ENCODE data around the gene TRABD2A.

The TRABD2A gene

GRCh38 chr2:84815146-84815545, 65.7 kb downstream of the TRABD2A start:
- no peak for DNase-seq

GRCh38 chr2:84811839-84812431, 68.9 kb downstream of the TRABD2A start:
- DNase-seq, result no peak

GRCh38 chr2:84808279-84808678, 72.6 kb downstream of the TRABD2A start:
- DNase-seq, result no peak

GRCh38 chr2:84807063-84807485, 73.8 kb downstream of the TRABD2A start:
- DNase-seq, result no peak

- DNase-seq, result no peak
Observed at GRCh38 chr2:84805250-84805958, 75.5 kb downstream of the TRABD2A start.

GRCh38 chr2:84801811-84802210, 79.1 kb downstream of the TRABD2A start:
- no peak for DNase-seq

- DNase-seq, result no peak
Observed at GRCh38 chr2:84800194-84800805, 80.6 kb downstream of the TRABD2A start.

- no peak for DNase-seq
Observed at GRCh38 chr2:84799772-84800171, 81.1 kb downstream of the TRABD2A start.

- DNase-seq, result no peak
Observed at GRCh38 chr2:84797271-84797670, 83.6 kb downstream of the TRABD2A start.

- DNase-seq, result no peak
Observed at GRCh38 chr2:84796798-84797197, 84.1 kb downstream of the TRABD2A start.

GRCh38 chr2:84793641-84794040, 87.2 kb downstream of the TRABD2A start:
- no peak for DNase-seq

- no peak for DNase-seq
Observed at GRCh38 chr2:84792856-84793522, 87.9 kb downstream of the TRABD2A start.

- no peak for DNase-seq
Observed at GRCh38 chr2:84788498-84788897, 92.4 kb downstream of the TRABD2A start.

- no peak for DNase-seq
Observed at GRCh38 chr2:84788027-84788426, 92.9 kb downstream of the TRABD2A start.

GRCh38 chr2:84786601-84787000, 94.3 kb downstream of the TRABD2A start:
- DNase-seq, result no peak

GRCh38 chr2:84785950-84786349, 94.9 kb downstream of the TRABD2A start:
- no peak for DNase-seq

GRCh38 chr2:84782717-84783442, 98.0 kb downstream of the TRABD2A start:
- no peak for DNase-seq

- no peak for DNase-seq
Observed at GRCh38 chr2:84781942-84782716, 98.8 kb downstream of the TRABD2A start.

GRCh38 chr2:84779781-84780180, 101.1 kb downstream of the TRABD2A start:
- DNase-seq, result no peak

- DNase-seq, result no peak
Observed at GRCh38 chr2:84778911-84779690, 101.8 kb downstream of the TRABD2A start.

GRCh38 chr2:84776011-84776410, 104.9 kb downstream of the TRABD2A start:
- no peak for DNase-seq

Measured in NCI-H446 treated with DMSO at 0.1 percent for 48 hours (cell line).